Measurements from ENCODE around the gene NEO1. TPM values are rescaled to one million over a fixed set of nuclear protein-coding genes. Genes with fewer than 3 reads are reported as not detected.

Gene NEO1
- total RNA-seq, 2 donors from 2014 or later, result 129 to 202 TPM

DNA sequence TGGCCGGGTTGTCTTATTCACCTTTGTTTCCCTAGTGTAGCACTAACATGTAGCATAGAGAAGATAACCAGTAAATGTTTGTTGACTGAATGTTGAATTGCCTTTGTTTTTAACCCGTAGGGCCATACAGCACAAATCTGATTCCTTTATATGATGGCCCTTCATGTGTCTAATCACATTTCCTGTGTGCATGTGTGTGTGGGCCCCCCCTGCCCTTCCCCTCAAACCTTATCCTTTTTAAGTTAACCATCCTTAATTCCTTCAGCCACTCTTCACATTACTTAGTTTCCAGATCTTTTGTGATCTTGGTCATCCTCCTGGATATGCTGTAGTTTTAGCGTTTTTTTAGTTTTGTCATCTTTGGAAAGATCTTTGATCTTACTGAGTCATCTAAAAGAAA, 4.2 kb downstream of the NEO1 start:
- DNase-seq (no peak), ATAC-seq (no peak)
- intact Hi-C loops (cut with DNase I, micrococcal nuclease), result no loop called here

GRCh38 chr15:73058437-73058836, 6.2 kb downstream of the NEO1 start:
- intact Hi-C loops (cut with DNase I, micrococcal nuclease), result no loop called here
- no peak for ATAC-seq
- no peak for DNase-seq

DNA sequence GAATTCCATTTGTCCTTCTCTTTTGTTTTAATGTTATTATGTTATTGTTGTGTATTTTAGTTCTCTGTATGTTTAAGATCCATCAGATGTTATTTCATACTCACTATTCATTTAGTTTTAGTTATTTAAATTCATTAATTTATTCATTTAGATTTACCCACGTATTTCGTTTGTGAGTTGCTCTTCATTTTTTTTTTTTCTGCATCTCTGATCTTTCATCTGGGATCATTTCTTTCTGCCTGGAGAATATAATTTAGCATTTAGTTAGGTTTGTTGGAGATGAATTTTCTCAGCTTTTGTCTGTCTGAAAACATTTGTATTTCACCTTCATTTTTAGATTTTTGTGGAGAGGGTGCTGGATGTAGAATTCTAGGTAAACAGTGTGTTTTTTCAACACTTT, 12.9 kb downstream of the NEO1 start:
- intact Hi-C loops (cut with DNase I, micrococcal nuclease), result no loop called here
- DNase-seq, result no peak
- ATAC-seq, result no peak

- ATAC-seq, result no peak
- DNase-seq, result no peak
- intact Hi-C loops (cut with DNase I, micrococcal nuclease), result no loop called here
These were observed 16.8 kb downstream of the NEO1 start for GRCh38 chr15:73069109-73069508.

DNA sequence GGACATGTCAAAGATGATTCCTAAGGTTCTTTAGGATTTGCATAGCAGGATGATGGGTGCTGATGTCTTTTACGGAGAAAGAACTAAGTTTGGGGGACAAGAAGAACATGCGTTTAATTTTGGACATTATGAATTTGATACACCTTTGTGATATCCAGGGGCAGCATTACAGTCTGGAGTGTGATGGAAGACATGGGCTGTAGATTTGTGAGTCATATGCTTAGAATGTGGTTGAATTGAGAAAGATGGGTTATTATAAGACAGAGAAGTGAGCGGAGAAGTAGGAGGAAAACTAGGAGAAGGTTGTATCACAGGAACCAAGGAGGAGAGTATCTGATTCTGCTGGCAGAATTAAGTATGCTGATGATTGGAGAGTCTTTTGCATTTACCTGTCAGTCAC, 20.6 kb downstream of the NEO1 start:
- ATAC-seq (no peak), DNase-seq (no peak)
- intact Hi-C loops (cut with DNase I, micrococcal nuclease), result no loop called here

DNA sequence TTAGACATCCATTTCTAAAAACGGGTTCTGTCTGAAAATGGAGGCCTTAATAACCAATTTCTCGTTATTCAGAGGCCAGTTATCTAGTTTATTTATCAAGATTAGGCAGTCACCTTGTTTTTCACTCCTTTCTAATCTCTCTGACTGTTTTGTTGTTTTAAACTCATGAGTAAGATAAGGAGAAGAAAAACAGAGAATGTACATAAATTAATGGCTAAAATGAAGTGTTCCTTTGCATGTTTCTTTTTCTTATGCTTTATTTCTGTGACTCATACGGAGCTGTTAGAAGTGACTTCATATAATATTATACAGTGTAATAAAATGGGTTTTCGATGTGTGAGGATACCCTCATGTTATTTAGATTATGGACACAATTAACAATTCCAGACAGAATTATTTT, 22.0 kb downstream of the NEO1 start:
- intact Hi-C loops (cut with DNase I, micrococcal nuclease), result no loop called here
- ATAC-seq (no peak), DNase-seq (no peak)

- DNase-seq (no peak), ATAC-seq (no peak)
- intact Hi-C loops (cut with DNase I, micrococcal nuclease), result no loop called here
These were observed 23.0 kb downstream of the NEO1 start for GRCh38 chr15:73075160-73075859.

DNA sequence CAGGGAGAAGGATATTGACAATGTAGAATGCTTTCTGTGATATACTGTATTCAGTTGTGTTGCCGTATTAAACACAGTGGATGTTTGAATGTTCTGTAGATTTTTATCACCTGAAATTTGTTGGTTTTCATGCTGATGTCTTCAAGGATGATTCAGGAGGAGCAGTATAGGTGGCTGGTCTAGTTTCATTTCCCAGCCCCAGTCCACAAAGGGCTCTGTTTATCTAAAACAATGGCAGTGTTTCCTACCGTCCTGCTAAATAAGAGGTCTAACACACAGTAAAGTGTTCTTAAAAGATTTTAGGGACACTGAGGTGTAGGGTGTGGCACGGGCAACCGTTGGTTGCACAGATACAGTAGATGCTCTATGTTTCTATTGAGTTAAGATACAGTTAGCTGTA, 26.0 kb downstream of the NEO1 start:
- intact Hi-C loops (cut with DNase I, micrococcal nuclease), result no loop called here
- peak; percentile 16 for ATAC-seq
- no peak for DNase-seq

DNA sequence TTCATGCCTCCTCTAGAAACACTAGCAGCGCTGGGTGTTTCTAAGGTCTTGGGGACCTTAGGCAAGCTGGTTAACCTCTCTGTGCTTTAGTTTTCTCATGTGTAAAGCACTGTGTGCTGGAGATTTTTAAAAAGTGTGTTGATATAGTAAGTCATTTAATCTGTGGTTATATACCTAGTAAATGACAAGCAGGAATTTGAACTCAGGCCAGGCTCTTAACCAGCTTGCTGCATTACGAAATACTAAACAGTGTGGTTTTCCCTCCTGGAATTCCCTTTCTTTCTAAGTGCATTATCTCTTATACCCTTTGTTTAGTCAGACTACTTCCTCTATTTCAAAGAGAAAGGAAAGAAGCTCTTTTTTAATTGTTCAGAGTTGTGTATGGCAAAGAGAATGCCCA, 26.5 kb downstream of the NEO1 start:
- DNase-seq (peak in 1 of 2 donors; percentile 36), ATAC-seq (peak; percentile 62)
- intact Hi-C loops (cut with DNase I, micrococcal nuclease), result no loop called here

DNA sequence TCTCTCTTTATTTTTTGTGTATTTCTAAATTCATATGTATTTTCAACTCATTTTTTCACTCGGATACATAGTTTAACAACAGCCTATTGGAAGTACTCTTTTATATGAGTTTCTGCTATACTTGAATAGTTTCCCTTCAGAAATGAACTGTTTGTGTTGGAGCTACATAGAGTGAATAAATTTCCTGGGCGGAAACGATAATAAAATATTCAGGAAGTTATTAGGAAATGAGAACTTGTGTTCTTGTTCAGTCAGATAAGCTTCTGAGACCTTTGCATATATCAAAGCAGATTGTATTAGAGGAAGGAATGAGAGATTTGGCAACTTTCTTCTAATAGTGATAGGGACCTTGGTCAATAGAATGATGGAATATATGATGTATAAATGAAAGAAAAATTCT, 27.3 kb downstream of the NEO1 start:
- ATAC-seq, result no peak
- DNase-seq, result no peak
- intact Hi-C loops (cut with DNase I, micrococcal nuclease), result no loop called here

DNA sequence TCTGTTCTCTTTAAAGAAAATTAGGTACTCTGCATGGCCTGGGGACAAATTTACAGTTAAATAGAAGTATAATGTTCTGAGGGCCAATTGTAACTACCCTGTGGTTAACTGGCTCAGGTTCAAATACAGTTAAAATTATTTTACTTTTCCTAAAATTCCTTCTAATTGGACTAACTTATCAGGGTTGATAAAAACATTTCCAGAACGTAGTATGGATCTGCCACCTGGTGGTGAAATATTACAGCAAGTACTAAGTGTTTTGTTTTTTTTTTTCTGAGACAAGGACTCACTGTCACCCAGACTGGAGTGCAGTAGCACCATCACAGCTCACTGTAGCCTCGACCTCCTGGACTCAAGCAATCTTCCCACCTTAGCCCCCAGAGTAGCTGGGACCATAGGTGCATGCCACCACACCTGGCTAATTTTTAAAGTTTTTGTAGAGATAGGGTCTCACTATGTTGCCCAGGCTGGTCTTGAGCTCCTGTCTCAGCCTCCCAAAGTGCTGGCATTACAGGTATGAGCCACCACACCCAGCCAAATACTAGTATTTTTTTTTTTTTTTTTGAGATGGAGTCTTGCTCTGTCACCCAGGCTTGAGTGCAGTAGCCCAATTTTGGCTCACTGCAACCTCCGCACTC, 29.2 kb downstream of the NEO1 start:
- peak; percentile 59 for ATAC-seq
- DNase-seq, result no peak
- intact Hi-C loops (cut with DNase I, micrococcal nuclease), result loop anchor here in 1 of 2 donors (5.0 kb wide), 1 partner anchor 284 kb away; no protein-coding TSS in a partner anchor

GRCh38 chr15:73082812-73083211, 30.5 kb downstream of the NEO1 start:
- intact Hi-C loops (cut with DNase I, micrococcal nuclease), result loop anchor here in 1 of 2 donors (5.0 kb wide), 1 partner anchor 286 kb away; no protein-coding TSS in a partner anchor
- no peak for DNase-seq
- peak; percentile 68 for ATAC-seq

- DNase-seq (no peak), ATAC-seq (no peak)
- intact Hi-C loops (cut with DNase I, micrococcal nuclease), result no loop called here
These were observed 34.8 kb downstream of the NEO1 start for GRCh38 chr15:73087098-73087497.

GRCh38 chr15:73105064-73105463, 52.8 kb downstream of the NEO1 start:
- intact Hi-C loops (cut with DNase I, micrococcal nuclease), result no loop called here
- DNase-seq (no peak), ATAC-seq (peak; percentile 45)

GRCh38 chr15:73108676-73109075, 56.4 kb downstream of the NEO1 start:
- no peak for ATAC-seq
- intact Hi-C loops (cut with DNase I, micrococcal nuclease), result no loop called here
- DNase-seq, result no peak

DNA sequence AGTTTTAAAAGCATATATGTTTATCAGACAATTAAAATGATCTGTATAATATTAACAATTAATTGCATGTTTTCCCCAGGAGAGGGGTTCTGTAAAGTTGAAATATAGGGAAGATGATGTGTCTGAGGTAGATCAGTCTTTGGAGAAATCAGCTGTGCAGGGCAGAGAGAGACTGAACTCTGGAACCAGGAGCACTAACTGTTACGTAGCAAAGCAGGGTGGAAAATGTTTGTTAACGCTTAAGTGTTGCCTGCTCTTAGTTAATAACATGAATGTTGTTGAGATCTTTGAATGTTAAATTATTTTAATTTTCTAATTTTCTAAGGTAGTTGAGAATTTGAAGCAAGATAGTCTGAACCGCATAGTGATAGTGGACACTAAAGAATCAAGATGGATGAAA, 57.5 kb downstream of the NEO1 start:
- DNase-seq, result no peak
- ATAC-seq, result peak; percentile 68
- intact Hi-C loops (cut with DNase I, micrococcal nuclease), result no loop called here

- DNase-seq, result no peak
- ATAC-seq, result peak; percentile 92
- intact Hi-C loops (cut with DNase I, micrococcal nuclease), result no loop called here
These were observed 57.9 kb downstream of the NEO1 start for GRCh38 chr15:73110201-73110600.

GRCh38 chr15:73114064-73114463, 61.8 kb downstream of the NEO1 start:
- DNase-seq, result no peak

DNA sequence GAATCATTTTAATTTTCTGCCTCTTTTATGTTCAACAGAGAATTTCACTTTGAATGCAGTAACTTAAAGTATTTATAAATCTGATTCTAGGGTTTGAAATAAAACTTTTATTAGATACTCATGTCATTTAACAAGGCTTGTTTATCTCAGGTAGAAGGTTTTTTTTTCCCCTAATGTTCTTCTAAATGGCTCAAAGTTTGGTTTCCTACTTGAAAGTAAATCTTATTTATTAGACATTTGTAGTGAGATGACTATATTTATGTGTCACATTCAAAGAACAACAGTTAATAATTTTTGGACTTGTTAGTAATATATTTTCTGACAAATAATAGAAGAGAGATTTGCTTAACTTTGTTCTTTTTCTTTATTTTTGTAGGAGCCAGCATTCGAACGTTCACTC, 63.9 kb downstream of the NEO1 start:
- intact Hi-C loops (cut with DNase I, micrococcal nuclease), result no loop called here
- ATAC-seq, result no peak
- DNase-seq, result no peak

More at GRCh38 chr15:73114064-73114463, 61.8 kb downstream of the NEO1 start:
- intact Hi-C loops (cut with DNase I, micrococcal nuclease), result no loop called here
- ATAC-seq, result no peak

- intact Hi-C loops (cut with DNase I, micrococcal nuclease), result no loop called here
- peak; percentile 60 for ATAC-seq
- no peak for DNase-seq
These were observed 65.8 kb downstream of the NEO1 start for GRCh38 chr15:73118055-73118454.

GRCh38 chr15:73119478-73119877, 67.2 kb downstream of the NEO1 start:
- ATAC-seq, result no peak
- no peak for DNase-seq
- intact Hi-C loops (cut with DNase I, micrococcal nuclease), result no loop called here
